WI38 (cell line): Measurements from ENCODE around the gene SLC5A2.

ENCODE experiments used
- H3K4me3 ChIP-seq: 2 replicates; pipeline ENCODE4 v1.5.1; 2011; ENCODE audit warnings: low read depth, mild to moderate bottlenecking, control low read depth, low read length
- CTCF ChIP-seq: IDR thresholded peaks from 2 replicates; pipeline ENCODE4 v1.5.1; 2012; ENCODE audit warnings: low read depth, mild to moderate bottlenecking, control low read depth, low read length

The SLC5A2 gene

DNA sequence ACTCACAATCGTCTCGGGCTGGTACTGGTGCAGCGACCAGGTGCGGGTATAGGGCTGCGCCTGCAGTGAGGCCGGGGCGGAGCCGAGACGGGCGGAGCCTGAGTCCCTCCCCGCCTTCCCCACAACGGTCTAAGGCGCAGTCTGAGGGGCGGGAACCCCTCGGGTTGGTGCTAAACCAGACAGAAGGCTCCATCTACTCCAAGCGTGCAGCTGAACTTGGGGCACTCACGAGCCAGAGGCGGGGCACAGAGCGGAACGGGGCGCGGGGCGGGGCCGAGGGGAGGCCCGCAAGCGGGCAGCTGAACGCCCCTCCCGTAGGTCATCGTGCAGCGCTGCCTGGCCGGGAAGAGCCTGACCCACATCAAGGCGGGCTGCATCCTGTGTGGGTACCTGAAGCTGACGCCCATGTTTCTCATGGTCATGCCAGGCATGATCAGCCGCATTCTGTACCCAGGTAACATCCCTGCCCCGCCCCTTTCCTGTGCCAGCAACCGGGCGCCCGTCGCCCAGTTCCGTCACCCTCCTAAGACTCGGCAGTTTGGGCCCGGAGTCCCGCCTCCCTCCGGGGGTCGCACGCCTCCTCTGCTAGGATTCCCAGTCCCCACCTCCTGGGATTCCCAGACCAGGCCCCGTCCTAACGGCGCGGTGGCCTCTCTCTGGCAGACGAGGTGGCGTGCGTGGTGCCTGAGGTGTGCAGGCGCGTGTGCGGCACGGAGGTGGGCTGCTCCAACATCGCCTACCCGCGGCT lies 5.0 kb downstream of the SLC5A2 start:
- no peak for TF ChIP-seq CTCF
- peak overlapping the region; percentile 60 for H3K4me3 ChIP-seq

DNA sequence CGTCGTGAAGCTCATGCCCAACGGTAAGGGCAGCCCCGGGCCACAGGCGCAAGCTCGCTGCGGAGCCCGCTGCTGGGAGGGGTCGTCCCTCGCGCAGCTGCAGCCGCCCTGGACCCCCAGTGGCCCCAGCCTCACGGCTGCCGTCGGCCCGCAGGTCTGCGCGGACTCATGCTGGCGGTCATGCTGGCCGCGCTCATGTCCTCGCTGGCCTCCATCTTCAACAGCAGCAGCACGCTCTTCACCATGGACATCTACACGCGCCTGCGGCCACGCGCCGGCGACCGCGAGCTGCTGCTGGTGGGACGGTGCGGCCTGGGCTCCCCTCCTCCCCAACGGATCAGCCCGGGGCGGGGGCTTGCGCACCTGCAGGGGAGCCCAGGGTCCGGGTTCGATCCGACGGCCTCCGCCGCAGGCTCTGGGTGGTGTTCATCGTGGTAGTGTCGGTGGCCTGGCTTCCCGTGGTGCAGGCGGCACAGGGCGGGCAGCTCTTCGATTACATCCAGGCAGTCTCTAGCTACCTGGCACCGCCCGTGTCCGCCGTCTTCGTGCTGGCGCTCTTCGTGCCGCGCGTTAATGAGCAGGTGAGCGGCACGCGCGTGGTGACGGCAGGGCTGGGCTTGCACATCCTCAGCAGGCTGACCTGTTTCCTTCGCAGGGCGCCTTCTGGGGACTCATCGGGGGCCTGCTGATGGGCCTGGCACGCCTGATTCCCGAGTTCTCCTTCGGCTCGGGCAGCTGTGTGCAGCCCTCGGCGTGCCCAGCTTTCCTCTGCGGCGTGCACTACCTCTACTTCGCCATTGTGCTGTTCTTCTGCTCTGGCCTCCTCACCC lies 5.8 kb downstream of the SLC5A2 start:
- no peak for TF ChIP-seq CTCF
- H3K4me3 ChIP-seq = peak overlapping the region; percentile 60; the same call in 1 of the 2 replicates

- no peak for TF ChIP-seq CTCF
These were observed 6.3 kb downstream of the SLC5A2 start for GRCh38 chr16:31489298-31489564.

DNA sequence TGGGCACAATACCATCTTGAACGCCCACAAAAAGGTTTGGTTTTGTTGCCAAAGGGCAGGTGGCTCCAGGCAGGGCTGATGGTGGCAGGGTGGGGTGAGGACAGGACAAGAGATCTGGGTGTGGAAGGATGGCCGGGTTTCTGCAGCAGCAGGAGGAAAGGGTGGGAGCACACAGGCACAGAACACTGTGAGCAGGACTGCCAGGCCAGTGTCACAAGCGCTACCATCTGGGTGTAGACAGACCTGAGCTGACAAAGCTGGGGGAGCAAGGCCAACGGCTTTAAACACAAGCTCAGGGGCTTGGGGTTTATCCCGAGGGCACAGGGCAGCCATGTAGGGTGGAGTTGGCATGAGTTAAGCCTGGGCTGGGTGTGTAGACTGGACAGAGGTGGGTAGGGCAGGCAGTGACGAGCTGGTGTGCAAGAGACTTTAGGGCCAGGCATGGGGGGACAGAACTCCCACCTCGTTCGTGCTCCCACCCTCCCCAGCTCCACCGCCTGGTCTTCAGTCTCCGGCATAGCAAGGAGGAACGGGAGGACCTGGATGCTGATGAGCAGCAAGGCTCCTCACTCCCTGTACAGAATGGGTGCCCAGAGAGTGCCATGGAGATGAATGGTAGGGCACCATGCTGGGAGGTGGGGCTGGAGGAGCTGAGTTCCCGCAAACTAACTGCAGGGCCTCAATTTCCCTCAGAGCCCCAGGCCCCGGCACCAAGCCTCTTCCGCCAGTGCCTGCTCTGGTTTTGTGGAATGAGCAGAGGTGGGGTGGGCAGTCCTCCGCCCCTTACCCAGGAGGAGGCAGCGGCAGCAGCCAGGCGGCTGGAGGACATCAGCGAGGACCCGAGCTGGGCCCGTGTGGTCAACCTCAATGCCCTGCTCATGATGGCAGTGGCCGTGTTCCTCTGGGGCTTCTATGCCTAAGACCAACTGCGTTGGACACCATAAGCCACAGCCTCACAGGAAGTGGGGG lies 7.0 kb downstream of the SLC5A2 start:
- H3K4me3 ChIP-seq = no peak overlapping the region
- TF ChIP-seq CTCF = no peak

More at GRCh38 chr16:31489298-31489564, 6.3 kb downstream of the SLC5A2 start:
- H3K4me3 ChIP-seq = no peak overlapping the region

- H3K4me3 ChIP-seq = no peak overlapping the region
- no peak for TF ChIP-seq CTCF
These were observed 9.0 kb downstream of the SLC5A2 start for GRCh38 chr16:31491778-31492418.

DNA sequence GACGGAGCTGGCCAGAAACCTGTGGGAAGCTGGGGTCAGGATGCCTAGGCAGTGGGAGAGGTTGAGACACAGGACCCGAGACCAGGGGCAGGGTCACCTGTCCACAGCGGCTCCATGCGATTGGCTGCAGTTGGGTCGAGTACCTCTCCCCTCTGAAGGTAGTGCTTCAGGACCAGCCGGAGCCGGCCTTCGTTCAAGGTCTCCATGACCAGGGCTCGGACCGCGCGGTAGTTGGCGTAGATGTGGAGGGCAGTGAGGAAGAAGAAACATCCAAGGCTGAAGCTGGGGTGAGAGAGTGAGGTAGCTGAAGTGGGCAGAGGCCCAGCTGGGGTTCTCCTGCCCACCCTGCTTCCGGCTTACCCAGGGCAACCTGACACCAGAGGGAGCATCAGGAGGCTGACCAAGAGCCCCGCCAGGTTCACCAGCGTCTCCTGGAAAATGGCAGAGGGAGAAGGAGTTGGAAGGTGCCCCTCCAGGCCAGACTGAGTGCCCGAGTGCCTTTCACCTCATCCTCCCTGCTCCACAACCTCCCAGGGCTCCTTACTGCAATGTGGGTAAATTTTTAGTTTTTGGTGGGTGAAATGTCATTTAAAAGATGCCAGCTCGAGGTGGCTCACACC lies 10.7 kb downstream of the SLC5A2 start:
- H3K4me3 ChIP-seq = no peak overlapping the region
- no peak for TF ChIP-seq CTCF
